ENCODE measurements around the gene ALDH8A1. TPM values are rescaled to one million over a fixed set of nuclear protein-coding genes. Genes with fewer than 3 reads are reported as not detected.

The ALDH8A1 gene
- total RNA-seq, 1 experiment from 2014 or later, result 0.83 TPM

DNA sequence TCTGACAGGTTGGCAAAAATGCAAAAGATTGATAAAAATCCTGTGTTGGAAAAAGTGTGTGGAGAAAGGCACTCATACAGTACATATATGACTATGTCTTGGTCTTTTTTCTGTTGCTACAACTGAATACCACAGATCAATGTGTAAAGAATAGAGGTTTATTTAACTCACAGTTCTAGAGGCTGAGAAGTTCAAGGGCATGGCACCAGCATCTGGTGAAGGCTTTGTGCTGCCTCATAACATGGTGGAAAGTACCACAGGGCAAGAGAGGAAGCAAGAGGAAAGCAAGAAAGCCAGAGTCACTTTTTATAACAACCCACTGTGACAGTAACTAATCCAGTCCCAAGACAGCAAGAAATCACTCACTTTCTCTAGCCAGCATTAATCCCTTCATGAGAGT, 57.5 kb downstream of the ALDH8A1 start:
- intact Hi-C loops (cut with micrococcal nuclease; ENCODE audit: unreplicated experiment), result no loop called here
- Histone ChIP-seq H3K27ac (no peak overlapping the region), H3K27me3 (ENCODE audit: insufficient read depth, low read depth) (peaks cover 12% of the 10 kb centered on the region; the same call in 1 of the 2 replicates), H3K79me2 (ENCODE audit: low read depth) (no peaks in the 10 kb centered on the region), H3K9me3 (ENCODE audit: insufficient read depth, low read depth) (no peaks in the 10 kb centered on the region), H3F3A (ENCODE audit: insufficient read depth, low read depth) (no peaks in the 10 kb centered on the region), H2AFZ (no peak overlapping the region), H3K9me2 (ENCODE audit: insufficient read depth) (0 out of 2 replicates have a peak, but pooled peaks cover 4% of the 10 kb centered on the region), H3K4me3 (no peak overlapping the region), H3K4me2 (no peak overlapping the region), H3K36me3 (ENCODE audit: low read depth) (no peaks in the 10 kb centered on the region), H4K20me1 (ENCODE audit: insufficient read depth) (no peaks in the 10 kb centered on the region), H3K4me1 (replicated peaks; ENCODE audit: insufficient read depth) (no peaks in the 10 kb centered on the region)
- DNase-seq, result no peak
- no TSS peak for BruUV-seq (replicated peaks)
- TF ChIP-seq, protein P1, sequence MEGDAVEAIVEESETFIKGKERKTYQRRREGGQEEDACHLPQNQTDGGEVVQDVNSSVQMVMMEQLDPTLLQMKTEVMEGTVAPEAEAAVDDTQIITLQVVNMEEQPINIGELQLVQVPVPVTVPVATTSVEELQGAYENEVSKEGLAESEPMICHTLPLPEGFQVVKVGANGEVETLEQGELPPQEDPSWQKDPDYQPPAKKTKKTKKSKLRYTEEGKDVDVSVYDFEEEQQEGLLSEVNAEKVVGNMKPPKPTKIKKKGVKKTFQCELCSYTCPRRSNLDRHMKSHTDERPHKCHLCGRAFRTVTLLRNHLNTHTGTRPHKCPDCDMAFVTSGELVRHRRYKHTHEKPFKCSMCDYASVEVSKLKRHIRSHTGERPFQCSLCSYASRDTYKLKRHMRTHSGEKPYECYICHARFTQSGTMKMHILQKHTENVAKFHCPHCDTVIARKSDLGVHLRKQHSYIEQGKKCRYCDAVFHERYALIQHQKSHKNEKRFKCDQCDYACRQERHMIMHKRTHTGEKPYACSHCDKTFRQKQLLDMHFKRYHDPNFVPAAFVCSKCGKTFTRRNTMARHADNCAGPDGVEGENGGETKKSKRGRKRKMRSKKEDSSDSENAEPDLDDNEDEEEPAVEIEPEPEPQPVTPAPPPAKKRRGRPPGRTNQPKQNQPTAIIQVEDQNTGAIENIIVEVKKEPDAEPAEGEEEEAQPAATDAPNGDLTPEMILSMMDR (conservative IDR thresholded peaks at IDR 0.05), result no peak
- TF ChIP-seq EZH2 (IDR thresholded peaks at IDR 0.05; ENCODE audit: low read depth), result no peak
- CTCF ChIA-PET, result no interaction called here
- POLR2A ChIA-PET (ENCODE audit: unreplicated experiment), result no interaction called here

DNA sequence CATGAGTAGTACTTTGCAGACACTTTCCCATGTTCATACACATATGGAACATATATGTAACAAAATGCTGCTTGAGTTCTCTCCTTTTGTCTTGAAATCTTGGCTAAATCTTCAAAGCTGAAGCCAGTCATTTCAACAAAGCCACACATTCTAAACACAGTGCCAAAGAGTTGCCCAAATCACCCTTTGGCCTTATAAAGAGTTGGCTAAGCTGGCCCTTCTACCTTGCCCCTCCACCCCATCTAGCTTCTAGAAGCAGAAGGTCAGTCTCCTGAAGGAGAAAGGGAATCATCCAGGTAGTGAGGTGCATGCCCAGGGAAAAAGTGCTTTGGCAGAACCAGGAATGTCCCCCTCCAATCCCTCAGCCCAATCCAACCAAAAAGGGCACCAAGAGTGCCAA, 58.3 kb downstream of the ALDH8A1 start:
- Histone ChIP-seq H3K79me2 (ENCODE audit: low read depth) (no peaks in the 10 kb centered on the region), H3K9me3 (ENCODE audit: insufficient read depth, low read depth) (no peaks in the 10 kb centered on the region), H3K4me3 (no peak overlapping the region), H3K9me2 (ENCODE audit: insufficient read depth) (0 out of 2 replicates have a peak, but pooled peaks cover 4% of the 10 kb centered on the region), H3K27me3 (ENCODE audit: insufficient read depth, low read depth) (peaks cover 12% of the 10 kb centered on the region; the same call in 1 of the 2 replicates), H2AFZ (no peak overlapping the region), H3F3A (ENCODE audit: insufficient read depth, low read depth) (no peaks in the 10 kb centered on the region), H3K27ac (no peak overlapping the region), H3K36me3 (ENCODE audit: low read depth) (no peaks in the 10 kb centered on the region), H3K4me2 (no peak overlapping the region), H3K4me1 (replicated peaks; ENCODE audit: insufficient read depth) (no peaks in the 10 kb centered on the region), H4K20me1 (ENCODE audit: insufficient read depth) (no peaks in the 10 kb centered on the region)
- intact Hi-C loops (cut with micrococcal nuclease; ENCODE audit: unreplicated experiment), result no loop called here
- no peak for DNase-seq
- CTCF ChIA-PET, result no interaction called here
- POLR2A ChIA-PET (ENCODE audit: unreplicated experiment), result interaction anchor here (0.6 kb wide), 1 partner anchor 1458 kb away, joined by 6 read pairs; no protein-coding TSS in a partner anchor
- BruUV-seq (replicated peaks), result no TSS peak
- TF ChIP-seq EZH2 (IDR thresholded peaks at IDR 0.05; ENCODE audit: low read depth), result no peak
- TF ChIP-seq, protein P1 (conservative IDR thresholded peaks at IDR 0.05), result no peak

DNA sequence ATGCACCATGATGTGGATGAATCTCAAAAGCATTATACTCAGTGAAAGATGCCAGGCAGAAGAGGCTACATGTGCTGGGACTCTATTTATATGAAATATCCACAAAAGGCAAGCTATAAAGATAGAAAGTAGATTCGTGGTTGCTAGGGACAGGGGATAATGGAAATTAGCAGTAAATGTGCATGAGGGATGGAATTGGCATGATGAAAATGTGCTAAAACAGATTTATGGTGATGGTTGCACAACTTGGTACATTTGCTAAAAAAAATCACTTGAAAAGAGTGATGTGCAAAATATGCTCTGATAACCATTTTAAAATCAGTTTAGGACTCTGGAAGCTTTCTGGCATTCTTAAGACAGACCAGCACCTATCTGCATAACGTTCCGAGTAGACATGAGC, 61.6 kb downstream of the ALDH8A1 start:
- Histone ChIP-seq H2AFZ (no peak overlapping the region), H3K79me2 (ENCODE audit: low read depth) (no peaks in the 10 kb centered on the region), H3K4me1 (replicated peaks; ENCODE audit: insufficient read depth) (no peaks in the 10 kb centered on the region), H3K27me3 (ENCODE audit: insufficient read depth, low read depth) (peaks cover 4% of the 10 kb centered on the region; the same call in 1 of the 2 replicates), H3K4me2 (no peak overlapping the region), H3K4me3 (no peak overlapping the region), H3K9me3 (ENCODE audit: insufficient read depth, low read depth) (no peaks in the 10 kb centered on the region), H3K36me3 (ENCODE audit: low read depth) (no peaks in the 10 kb centered on the region), H3K9me2 (ENCODE audit: insufficient read depth) (no peaks in the 10 kb centered on the region), H4K20me1 (ENCODE audit: insufficient read depth) (no peaks in the 10 kb centered on the region), H3K27ac (no peak overlapping the region), H3F3A (ENCODE audit: insufficient read depth, low read depth) (no peaks in the 10 kb centered on the region)
- CTCF ChIA-PET, result no interaction called here
- POLR2A ChIA-PET (ENCODE audit: unreplicated experiment), result no interaction called here
- TF ChIP-seq EZH2 (IDR thresholded peaks at IDR 0.05; ENCODE audit: low read depth), result no peak
- TF ChIP-seq, protein P1 (conservative IDR thresholded peaks at IDR 0.05), result no peak
- no TSS peak for BruUV-seq (replicated peaks)
- intact Hi-C loops (cut with micrococcal nuclease; ENCODE audit: unreplicated experiment), result no loop called here
- DNase-seq, result no peak
